ENCODE measurements around the gene KDM3A.

DNA sequence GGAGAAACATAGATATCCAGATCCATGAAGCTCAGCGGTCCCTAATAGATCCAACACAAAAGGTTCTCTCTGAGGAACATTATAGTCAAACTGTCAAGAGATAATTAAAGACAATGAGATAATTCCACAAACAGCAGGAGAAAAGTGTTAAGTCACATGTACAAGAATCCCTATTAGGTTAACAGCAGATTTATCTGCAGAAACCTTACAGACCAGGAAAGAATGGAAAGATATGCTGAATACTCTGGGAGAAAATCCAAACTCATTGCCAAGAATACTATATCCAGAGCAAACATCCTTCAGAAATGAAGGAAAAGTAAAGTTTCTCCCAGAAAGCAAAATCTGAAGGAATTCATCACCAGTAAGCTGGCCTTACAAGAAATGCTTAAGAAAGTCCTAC, 10.8 kb upstream of the KDM3A start:
- TF ChIP-seq, protein P1, sequence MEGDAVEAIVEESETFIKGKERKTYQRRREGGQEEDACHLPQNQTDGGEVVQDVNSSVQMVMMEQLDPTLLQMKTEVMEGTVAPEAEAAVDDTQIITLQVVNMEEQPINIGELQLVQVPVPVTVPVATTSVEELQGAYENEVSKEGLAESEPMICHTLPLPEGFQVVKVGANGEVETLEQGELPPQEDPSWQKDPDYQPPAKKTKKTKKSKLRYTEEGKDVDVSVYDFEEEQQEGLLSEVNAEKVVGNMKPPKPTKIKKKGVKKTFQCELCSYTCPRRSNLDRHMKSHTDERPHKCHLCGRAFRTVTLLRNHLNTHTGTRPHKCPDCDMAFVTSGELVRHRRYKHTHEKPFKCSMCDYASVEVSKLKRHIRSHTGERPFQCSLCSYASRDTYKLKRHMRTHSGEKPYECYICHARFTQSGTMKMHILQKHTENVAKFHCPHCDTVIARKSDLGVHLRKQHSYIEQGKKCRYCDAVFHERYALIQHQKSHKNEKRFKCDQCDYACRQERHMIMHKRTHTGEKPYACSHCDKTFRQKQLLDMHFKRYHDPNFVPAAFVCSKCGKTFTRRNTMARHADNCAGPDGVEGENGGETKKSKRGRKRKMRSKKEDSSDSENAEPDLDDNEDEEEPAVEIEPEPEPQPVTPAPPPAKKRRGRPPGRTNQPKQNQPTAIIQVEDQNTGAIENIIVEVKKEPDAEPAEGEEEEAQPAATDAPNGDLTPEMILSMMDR (IDR thresholded peaks at IDR 0.05) = no peak
- no peak for TF ChIP-seq POLR2A (IDR thresholded peaks at IDR 0.05)
